Kidney (tissue), 14 donors: Measurements from ENCODE around the gene GH1. TPM values are rescaled to one million over a fixed set of nuclear protein-coding genes. Genes with fewer than 3 reads are reported as not detected.
A peak's percentile ranks its signal among the peaks of the same experiment; 100 is the strongest.
"Not testable (repeated sequence)": the region's sequence is repeated elsewhere in the genome, so short reads cannot be mapped to it uniquely, and the experiment has no call there.

Experiments
- DNase-seq, 5 donors: peaks; one replicate each; pipeline ENCODE4 v3.0.0-alpha.2; 2013 to 2020
- FAIRE-seq: peaks from 2 replicates; lab custom pipeline; 2012; peaks lifted over from hg19 to GRCh38; lab: Jason Lieb, UNC
- H3K27ac ChIP-seq, 2 donors: one replicate each; pipeline ENCODE4 v1.7.0; 2013; ENCODE audit warnings: low read depth in 2 of 2, low read length in 2 of 2, inconsistent platforms in 1 of 2
- H3K27me3 ChIP-seq: one replicate; pipeline ENCODE4 v1.7.1; 2013; ENCODE audit warnings: low read length, inconsistent platforms; ENCODE audit not compliant: control insufficient read depth, insufficient read depth
- H3K36me3 ChIP-seq, 3 donors: one replicate each; pipeline versions ENCODE4 v1.7.0 to v1.7.1; 2013; ENCODE audit warnings: low read length in 3 of 3, control low read depth in 1 of 3, inconsistent platforms in 1 of 3; ENCODE audit not compliant: insufficient read depth in 3 of 3, control insufficient read depth in 2 of 3
- H3K4me1 ChIP-seq, 3 donors: one replicate each; pipeline versions ENCODE4 v1.7.0 to v1.7.1; 2013; ENCODE audit warnings: low read length in 3 of 3, inconsistent platforms in 1 of 3, low read depth in 1 of 3; ENCODE audit not compliant: control insufficient read depth in 2 of 3, insufficient read depth in 2 of 3
- H3K4me3 ChIP-seq, 3 donors: one replicate each; pipeline versions ENCODE4 v1.7.0 to v1.8.1; 2013; ENCODE audit warnings: low read length in 3 of 3, control low read depth in 1 of 3, inconsistent platforms in 1 of 3
- H3K9ac ChIP-seq, 3 donors: one replicate each; pipeline versions ENCODE4 v1.7.0 to v1.7.1; 2013; ENCODE audit warnings: low read length in 3 of 3, control low read depth in 1 of 3, inconsistent platforms in 1 of 3
- H3K9me3 ChIP-seq, 3 donors: one replicate each; pipeline versions ENCODE4 v1.7.0 to v1.7.1; 2013; ENCODE audit warnings: low read length in 3 of 3, control low read depth in 1 of 3, inconsistent platforms in 1 of 3; ENCODE audit not compliant: control insufficient read depth in 2 of 3, insufficient read depth in 1 of 3
- CTCF ChIP-seq: IDR thresholded peaks from 3 replicates; pipeline ENCODE4 v1.5.1; 2012; ENCODE audit warnings: mild to moderate bottlenecking, moderate library complexity, borderline replicate concordance; ENCODE audit not compliant: insufficient read depth; ENCODE audit errors: extremely low read depth
- intact Hi-C: fragments of 100-400 bp; cut with DNase I; formaldehyde crosslinking; loops from one replicate; pipeline ENCODE4 v1.11.1; 2022
- polyA plus RNA-seq: library from polyadenylated mRNA; stranded (reverse); fragments of 350-450 nt; fragmentation: Illumina TruSeq; extraction: RNeasy Lipid Tissue Mini Kit (QIAGEN cat#74804); gene quantifications from one replicate; pipeline ENCODE4 v1.2.3, GENCODE V29; 2014; ENCODE audit warnings: low read depth, low replicate concordance; ENCODE audit not compliant: insufficient read depth
- total RNA-seq: library from RNA; stranded (reverse); fragmentation: NEBNext Ultra II Directional; extraction: Animal tissue kit (Norgen Biotek cat#: 25700); gene quantifications from one replicate; pipeline ENCODE4 v1.2.1, GENCODE V29; 2021
- donor health status: control.
- donor health status: control.
- donor health status: control.
- donor health status: control.
- donor health status: control.
- donor health status: DM: yes; HTN: yes; CAD: no.
- donor health status: Normal renal cell carcinoma (clear cell type).

Gene GH1
- total and polyA plus RNA-seq, 2 donors from 2014 or later: not detected

GRCh38 chr17:63889026-63889848 lies 29.4 kb downstream of the GH1 start:
- TF ChIP-seq CTCF: peak; percentile 20
- H3K4me3 ChIP-seq, H3K9me3 ChIP-seq, FAIRE-seq, H3K4me1 ChIP-seq, H3K27ac ChIP-seq, H3K9ac ChIP-seq, intact Hi-C loops, H3K36me3 ChIP-seq, H3K27me3 ChIP-seq: not testable (repeated sequence)
- peak in 3 of 5 donors; percentile 43 to 68 (median 49) for DNase-seq

GRCh38 chr17:63885119-63885518 lies 33.5 kb downstream of the GH1 start:
- intact Hi-C loops, H3K36me3 ChIP-seq, FAIRE-seq: not testable (repeated sequence)

GRCh38 chr17:63882626-63883126 lies 36.0 kb downstream of the GH1 start:
- H3K4me3 ChIP-seq, intact Hi-C loops, H3K9me3 ChIP-seq, H3K36me3 ChIP-seq, H3K9ac ChIP-seq, DNase-seq, H3K4me1 ChIP-seq, H3K27me3 ChIP-seq, FAIRE-seq, H3K27ac ChIP-seq: not testable (repeated sequence)

More at GRCh38 chr17:63885119-63885518, 33.5 kb downstream of the GH1 start:
- DNase-seq, H3K9me3 ChIP-seq, H3K4me1 ChIP-seq, H3K9ac ChIP-seq, H3K27me3 ChIP-seq, H3K4me3 ChIP-seq, H3K27ac ChIP-seq: not testable (repeated sequence)

GRCh38 chr17:63881935-63882601 lies 36.6 kb downstream of the GH1 start, which contains the start of gene GH2:
Gene GH2 (minus strand): TSS chr17:63881944. CDS start chr17:63881801, 143 bp downstream.
- H3K27me3 ChIP-seq: no peaks in the 10 kb centered on the region
- H3K27ac ChIP-seq: no peak within 1 kb of the TSS
- H3K9me3 ChIP-seq: no peaks in the 10 kb centered on the region
- intact Hi-C loops: no loop called here
- no peaks in the 10 kb centered on the region for H3K4me1 ChIP-seq
- H3K9ac ChIP-seq: no peak within 1 kb of the TSS
- FAIRE-seq (no peak), DNase-seq (peak in 4 of 5 donors; percentile 45 to 60 (median 54))
- H3K36me3 ChIP-seq: no peaks in the 10 kb centered on the region
- peak; percentile 65 for TF ChIP-seq CTCF
- no peak within 1 kb of the TSS for H3K4me3 ChIP-seq

- FAIRE-seq, H3K27me3 ChIP-seq, H3K27ac ChIP-seq, H3K4me1 ChIP-seq, H3K9me3 ChIP-seq, H3K36me3 ChIP-seq, H3K4me3 ChIP-seq, intact Hi-C loops, DNase-seq, H3K9ac ChIP-seq: not testable (repeated sequence)
Observed at GRCh38 chr17:63881337-63881736, 37.3 kb downstream of the GH1 start.
